ENCODE results near the gene FAM170B. TPM values are rescaled to one million over a fixed set of nuclear protein-coding genes. Genes with fewer than 3 reads are reported as not detected.

FAM170B gene
- total and polyA plus RNA-seq, 9 of the 15 experiments (the other 6 are each of a cell fraction or from before 2014, with no cell fraction given), result 0.11 to 0.21 TPM; not detected in 7

- no peak for TF ChIP-seq MGA (IDR thresholded peaks at IDR 0.05)
- TF ChIP-seq SREBF1 (IDR thresholded peaks at IDR 0.05; ENCODE audit: borderline replicate concordance, low read depth, low read length), result no peak
- TF ChIP-seq HMG20A (CRISPR knock-in tag; conservative IDR thresholded peaks at IDR 0.05), result no peak
- TF ChIP-seq ZNF584 (CRISPR knock-in tag; IDR thresholded peaks at IDR 0.05; ENCODE audit: low read depth), result no peak
- TF ChIP-seq LCOR (CRISPR knock-in tag; IDR thresholded peaks at IDR 0.05), result 0 out of 2 replicates have a peak, but pooled peaks have one; percentile 28
- TF ChIP-seq TSHZ1 (CRISPR knock-in tag; IDR thresholded peaks at IDR 0.05), result no peak
- no peak for TF ChIP-seq NR4A1 (CRISPR knock-in tag; IDR thresholded peaks at IDR 0.05)
- TF ChIP-seq NR4A1 (tag; IDR thresholded peaks at IDR 0.05), result no peak
- no peak for TF ChIP-seq GATAD2A (IDR thresholded peaks at IDR 0.05)
- peak; percentile 96 for TF ChIP-seq ZNF316 (IDR thresholded peaks at IDR 0.05)
- no peak for TF ChIP-seq ZNF696 (CRISPR knock-in tag; conservative IDR thresholded peaks at IDR 0.05)
- peak; percentile 61 for TF ChIP-seq TEAD4 (IDR thresholded peaks at IDR 0.05; ENCODE audit: low read length)
- TF ChIP-seq TEAD4 (CRISPR knock-in tag; IDR thresholded peaks at IDR 0.05; ENCODE audit: borderline replicate concordance), result no peak
- no peak for TF ChIP-seq ZNF140 (CRISPR knock-in tag; IDR thresholded peaks at IDR 0.05)
Observed at GRCh38 chr10:49154641-49155040, 20.8 kb upstream of the FAM170B start (continued).

Measured in K562 (cell line).